Measurements from ENCODE around the gene MLLT3.

- TF ChIP-seq CTCF (conservative IDR thresholded peaks at IDR 0.05; ENCODE audit: low read depth, low read length), result no peak
- TF ChIP-seq EZH2 (IDR thresholded peaks at IDR 0.05; ENCODE audit: borderline replicate concordance, low read depth, low read length, poor library complexity, severe bottlenecking), result no peak
These were observed 218.0 kb downstream of the MLLT3 start for GRCh38 chr9:20404192-20404813.
